Stimulated activated CD4-positive, alpha-beta T cell treated with anti-CD3 and anti-CD28 coated beads, TNF-alpha, amount 100 ng/mL, for 1 hour (primary cell): ENCODE data around the gene KRT1.
"Not testable (repeated sequence)": the region's sequence is repeated elsewhere in the genome, so short reads cannot be mapped to it uniquely, and the experiment has no call there.

Source experiments
- DNase-seq, 3 donors: peaks; one replicate each; pipeline ENCODE4 v3.0.0-alpha.2; 2020; ENCODE audit warnings: low read depth in 3 of 3, low spot score in 1 of 3

KRT1 gene

DNA sequence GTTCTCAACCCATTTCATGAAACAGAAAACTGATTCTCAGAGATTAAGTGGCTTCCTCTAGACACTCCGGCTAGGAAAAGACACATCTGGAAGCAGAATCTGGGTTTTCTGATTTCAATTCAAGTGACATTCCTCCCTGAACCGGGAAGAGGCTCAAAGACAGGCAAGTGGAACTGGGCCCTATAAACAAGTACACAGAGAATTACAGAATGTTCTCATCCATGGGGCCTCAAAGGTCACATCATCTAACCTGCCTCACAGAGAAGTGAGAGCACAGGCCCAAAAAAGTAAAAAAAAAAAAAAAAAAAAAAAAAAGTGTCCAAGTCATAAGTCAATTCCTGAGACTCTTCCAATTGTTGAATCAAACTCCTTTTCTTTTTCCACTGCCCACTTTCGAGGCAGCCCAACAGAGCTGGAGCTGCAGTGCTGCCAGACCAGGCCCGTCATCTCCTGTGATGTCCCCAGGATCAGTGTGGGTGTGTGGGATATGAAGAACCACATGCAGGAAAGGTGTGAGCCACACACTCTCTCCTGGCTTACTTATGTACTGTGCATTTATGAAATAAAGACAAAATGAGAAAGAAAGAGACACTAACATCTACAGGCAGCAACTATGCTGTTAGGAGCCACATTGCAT, 2.8 kb upstream of the KRT1 start:
- DNase-seq = no peak

GRCh38 chr12:52682381-52682660, 2.1 kb upstream of the KRT1 start:
- no peak for DNase-seq

- DNase-seq = no peak
These were observed 1.5 kb upstream of the KRT1 start for GRCh38 chr12:52681526-52682380.

- DNase-seq = no peak
These were observed 332 bp downstream of the KRT1 start for GRCh38 chr12:52679875-52680274.

DNA sequence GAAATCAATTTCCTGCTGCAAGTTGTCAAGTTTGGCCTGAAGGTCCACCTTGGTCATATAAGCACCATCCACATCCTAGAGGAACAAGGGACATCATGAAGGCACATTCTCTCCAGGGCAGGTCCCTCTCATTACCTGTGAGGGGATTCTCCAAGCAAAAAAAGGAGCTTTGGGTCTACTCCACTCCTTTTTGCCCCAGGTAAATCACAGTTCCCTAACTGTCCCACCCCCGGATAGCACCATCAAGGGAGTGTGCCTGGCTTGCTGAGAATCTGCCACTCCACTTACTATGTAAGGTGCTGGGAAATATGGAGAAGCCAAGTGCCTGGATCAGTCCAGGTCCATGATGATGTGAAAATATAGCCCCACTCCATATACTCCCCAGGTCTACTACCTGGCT, 2.5 kb downstream of the KRT1 start:
- no peak for DNase-seq

GRCh38 chr12:52677126-52677525, 3.1 kb downstream of the KRT1 start:
- no peak for DNase-seq

DNA sequence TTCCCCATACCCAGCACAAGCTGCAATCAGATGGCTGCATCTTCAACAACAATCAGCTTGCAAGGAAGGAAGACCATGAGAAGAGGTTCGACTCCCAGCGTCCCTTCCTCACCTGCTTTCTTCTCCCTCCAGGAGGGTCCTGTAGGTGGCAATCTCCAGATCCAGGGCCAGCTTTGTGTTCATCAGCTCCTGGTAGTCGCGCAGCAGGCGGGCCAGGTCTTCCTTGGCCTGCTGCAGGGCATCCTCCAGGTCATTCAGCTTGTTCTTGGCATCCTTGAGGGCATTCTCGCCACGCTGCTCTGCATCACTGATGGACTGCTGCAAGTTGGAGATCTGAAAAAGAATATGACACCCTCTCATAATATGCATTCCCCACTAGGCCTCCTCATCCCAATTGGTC, 4.0 kb downstream of the KRT1 start:
- DNase-seq = no peak

GRCh38 chr12:52675301-52675701, 4.9 kb downstream of the KRT1 start:
- DNase-seq = no peak

DNA sequence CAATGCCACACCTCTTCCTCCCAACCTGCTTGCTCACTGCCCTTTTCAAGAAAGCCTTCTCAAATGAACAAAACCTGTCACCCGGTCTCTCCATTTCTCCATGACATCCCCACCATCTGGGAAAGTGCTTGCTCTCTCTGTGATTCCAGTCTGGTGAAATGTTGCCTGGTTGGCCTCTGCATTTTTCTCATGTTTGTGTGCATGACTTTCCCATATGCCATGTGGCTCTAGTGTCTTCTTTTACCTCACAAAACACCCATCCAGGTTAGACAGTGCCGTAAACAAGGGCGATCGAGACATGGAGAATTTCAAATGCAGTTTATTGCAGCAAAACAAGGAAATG, 5.8 kb downstream of the KRT1 start:
- no peak for DNase-seq

GRCh38 chr12:52673713-52674432, 6.3 kb downstream of the KRT1 start:
- no peak for DNase-seq

DNA sequence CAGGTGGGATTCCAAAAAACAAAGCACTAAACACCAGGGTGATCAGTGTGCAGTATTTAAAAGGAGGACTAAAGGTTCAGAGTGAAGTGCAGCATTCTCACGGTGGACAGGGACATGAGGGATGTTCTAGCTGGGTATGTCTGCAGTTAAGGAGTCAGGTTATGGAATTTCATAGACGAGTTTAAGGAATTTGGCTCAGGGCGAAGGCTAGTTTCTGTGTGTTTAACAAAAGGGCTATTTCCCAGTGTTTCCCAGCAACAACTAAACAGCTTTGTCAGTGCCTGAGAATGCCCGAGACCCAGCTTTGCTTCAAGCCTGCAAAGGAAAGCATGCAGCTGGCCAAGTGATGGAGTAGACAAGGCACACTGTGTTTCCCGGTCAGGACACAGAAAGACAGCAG, 7.0 kb downstream of the KRT1 start:
- DNase-seq = no peak

DNA sequence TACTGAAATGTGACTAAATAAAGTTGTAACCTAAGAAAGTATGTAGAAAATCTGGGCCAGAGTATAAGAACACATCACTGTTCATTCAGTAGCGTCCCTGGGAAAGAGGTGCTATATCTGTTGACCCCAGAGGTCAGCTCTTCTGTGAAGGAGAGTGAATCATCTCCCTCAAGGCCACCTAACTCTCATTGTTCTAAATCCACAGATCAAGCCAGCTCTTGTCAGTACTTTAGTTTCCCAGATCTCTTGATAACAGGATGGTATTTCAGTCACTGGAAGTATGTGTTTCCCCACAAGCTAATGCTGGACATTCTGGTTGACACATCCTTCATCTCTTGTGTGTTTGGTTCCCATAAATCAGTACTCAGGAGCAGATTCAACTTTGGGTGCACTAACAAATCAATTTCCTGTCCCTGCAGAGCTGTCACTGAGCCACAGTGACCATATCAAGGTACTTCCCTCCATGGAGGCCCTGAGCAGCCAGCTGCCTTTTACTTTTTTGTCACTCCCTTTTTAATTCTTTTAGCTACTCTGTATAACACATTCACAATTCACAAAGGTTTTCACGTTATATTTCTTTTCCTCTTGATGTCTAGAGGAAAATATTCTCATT, 7.8 kb downstream of the KRT1 start:
- no peak for DNase-seq

- no peak for DNase-seq
These were observed 9.2 kb downstream of the KRT1 start for GRCh38 chr12:52670961-52671360.

- DNase-seq = no peak
These were observed 9.7 kb downstream of the KRT1 start for GRCh38 chr12:52670506-52670905.

DNA sequence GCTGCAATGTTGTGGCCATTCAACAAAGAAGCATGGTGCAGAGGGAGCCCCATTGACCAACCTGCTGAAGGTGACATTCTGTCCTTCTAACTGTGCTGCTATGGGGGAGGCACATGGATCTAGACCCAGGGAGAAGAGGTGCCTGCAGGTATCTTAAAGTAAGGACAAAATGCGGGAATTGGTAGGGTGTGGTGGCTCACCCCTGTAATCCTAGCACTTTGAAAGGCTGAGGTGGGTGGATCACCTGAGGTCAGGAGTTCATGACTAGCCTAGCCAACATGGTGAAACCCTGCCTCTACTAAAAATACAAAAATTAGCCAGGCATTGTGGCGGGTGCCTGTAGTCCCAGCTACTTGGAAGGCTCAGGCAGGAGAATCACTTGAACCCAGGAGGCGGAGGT, 10.3 kb downstream of the KRT1 start:
- not testable (repeated sequence) for DNase-seq

- no peak for DNase-seq
These were observed 10.8 kb downstream of the KRT1 start for GRCh38 chr12:52669426-52669825.

- no peak for DNase-seq
These were observed 12.3 kb downstream of the KRT1 start for GRCh38 chr12:52667931-52668330.

GRCh38 chr12:52667509-52667908, 12.7 kb downstream of the KRT1 start:
- no peak for DNase-seq

- no peak for DNase-seq
These were observed 13.7 kb downstream of the KRT1 start for GRCh38 chr12:52666471-52666870.

- no peak for DNase-seq
These were observed 16.8 kb downstream of the KRT1 start for GRCh38 chr12:52663420-52663819.

- no peak for DNase-seq
These were observed 17.3 kb downstream of the KRT1 start for GRCh38 chr12:52662918-52663229.
